GM11168 (cell line): ENCODE results near the gene TOGARAM2.

Source experiments
- in situ Hi-C: fragments of 300-500 bp; cut with MboI; formaldehyde crosslinking; loops from one replicate; pipeline ENCODE4 v1.12.0; 2022; ENCODE audit warnings: low sequenced_read_pairs; ENCODE audit not compliant: unreplicated experiment

The TOGARAM2 gene

GRCh38 chr2:29016504-29016903, 35.4 kb downstream of the TOGARAM2 start:
- in situ Hi-C loops, result no loop called here

DNA sequence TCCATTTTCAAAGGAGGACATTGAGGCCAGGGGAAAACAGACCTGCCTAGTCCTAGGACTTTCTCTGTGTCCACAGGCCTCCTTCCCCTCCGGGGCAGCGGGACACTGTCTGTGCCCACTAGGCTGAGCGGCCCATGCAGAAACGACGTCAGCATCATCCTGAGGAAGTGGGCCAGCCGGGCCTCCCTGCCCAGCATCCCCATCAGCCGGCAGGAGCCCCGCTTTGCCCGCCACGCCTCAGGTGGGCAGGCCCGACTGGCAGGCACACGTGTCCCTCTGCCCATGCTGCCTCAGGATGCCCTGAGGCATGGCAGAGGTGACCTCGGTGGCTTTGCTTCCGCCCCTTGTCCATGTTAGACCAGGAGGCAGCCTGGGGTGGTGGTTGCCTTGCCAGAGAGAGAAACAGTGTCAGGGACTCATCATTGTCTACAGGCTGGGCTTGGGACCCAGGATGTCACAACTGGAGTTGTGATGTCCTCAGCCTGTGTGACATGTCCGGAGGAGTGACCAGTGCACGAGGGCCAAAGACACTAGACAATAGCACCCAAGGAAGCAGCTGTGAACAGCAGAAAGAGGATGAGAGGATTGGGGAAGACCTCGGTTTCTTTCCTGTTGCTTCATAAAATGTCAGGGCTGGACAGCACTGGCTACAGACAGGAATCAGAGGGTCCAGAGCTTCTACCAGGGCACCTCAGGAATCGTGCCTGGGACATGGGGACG, 36.8 kb downstream of the TOGARAM2 start:
- in situ Hi-C loops, result no loop called here

DNA sequence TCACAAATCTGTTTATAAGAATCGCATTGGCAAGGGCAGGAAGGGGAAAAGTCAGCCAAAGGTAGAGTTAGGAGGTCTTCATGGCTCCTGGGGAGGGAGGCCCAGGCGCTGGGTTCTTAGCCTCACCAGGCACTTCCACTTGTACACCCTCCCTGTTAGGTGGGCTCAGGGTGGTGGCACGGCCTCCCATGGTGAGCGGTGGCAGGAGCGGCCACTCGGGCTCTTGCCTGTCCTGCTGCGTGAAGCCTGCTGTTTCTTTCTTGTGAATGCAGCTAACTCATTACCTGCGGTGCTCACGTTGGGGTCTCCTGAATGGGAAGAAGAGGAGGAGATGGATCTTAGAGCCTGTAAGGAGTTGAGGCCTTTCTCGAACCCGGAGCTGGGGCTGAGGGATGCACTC, 40.8 kb downstream of the TOGARAM2 start:
- in situ Hi-C loops, result no loop called here

DNA sequence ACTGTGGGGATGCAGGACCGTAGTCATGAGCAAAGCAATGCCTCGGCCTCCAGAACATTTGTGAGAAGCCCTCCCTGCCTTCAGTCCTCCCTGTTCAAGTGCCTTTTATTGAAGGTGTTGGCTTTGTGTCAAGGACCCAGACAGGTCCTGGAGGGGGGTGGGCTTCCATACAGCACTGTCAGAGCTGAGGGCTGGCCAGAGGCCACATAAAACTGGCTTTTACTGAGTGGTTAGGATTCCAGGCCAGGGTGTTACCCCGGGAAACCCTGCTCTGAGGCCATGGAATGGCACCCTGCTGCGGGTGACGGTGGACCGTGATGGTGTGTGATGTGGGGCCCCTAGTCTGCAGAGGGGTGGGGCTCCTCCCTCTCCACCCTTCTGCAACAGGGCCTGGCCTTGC, 41.6 kb downstream of the TOGARAM2 start:
- in situ Hi-C loops, result no loop called here

DNA sequence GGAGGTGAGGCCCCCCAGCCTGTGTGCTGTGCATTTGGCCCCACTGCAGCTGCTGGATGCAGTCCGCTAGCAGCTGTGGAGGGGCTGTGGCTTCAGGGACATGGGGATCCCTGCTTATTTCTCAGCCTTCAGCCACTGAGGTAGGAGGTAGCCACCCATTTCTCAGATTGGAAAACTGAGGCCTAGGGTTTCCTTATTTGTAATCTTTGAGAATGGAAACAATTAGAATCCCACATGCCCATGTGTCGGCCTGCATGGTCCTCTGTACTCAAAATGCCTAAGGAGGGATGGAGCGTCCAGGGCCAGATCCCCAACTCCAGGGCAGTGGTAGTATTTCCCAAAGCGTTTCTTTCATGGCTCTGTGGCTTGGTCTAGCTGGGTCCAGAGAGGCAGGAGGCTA, 42.1 kb downstream of the TOGARAM2 start:
- in situ Hi-C loops, result no loop called here

GRCh38 chr2:29024882-29025430, 43.9 kb downstream of the TOGARAM2 start:
- in situ Hi-C loops, result no loop called here

DNA sequence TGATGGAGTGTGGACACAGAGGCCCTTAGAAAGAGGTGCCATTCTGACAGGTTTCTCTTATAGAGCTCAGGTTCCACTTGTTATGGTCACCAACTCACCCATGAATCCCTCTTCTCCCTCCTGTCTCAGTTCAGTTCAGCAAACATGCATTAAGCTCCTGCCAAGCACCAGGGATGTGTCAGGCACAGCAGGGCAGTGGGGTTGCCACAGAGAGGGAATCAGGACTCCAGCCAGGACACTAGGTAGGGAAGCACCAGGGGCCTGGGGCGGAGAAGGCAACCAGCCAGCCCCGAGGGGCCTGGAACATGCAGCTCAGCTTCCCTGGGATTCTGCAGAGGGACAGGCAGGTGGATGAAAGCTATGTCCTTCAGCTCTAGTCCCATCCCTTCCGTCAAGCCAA, 44.6 kb downstream of the TOGARAM2 start:
- in situ Hi-C loops, result no loop called here

DNA sequence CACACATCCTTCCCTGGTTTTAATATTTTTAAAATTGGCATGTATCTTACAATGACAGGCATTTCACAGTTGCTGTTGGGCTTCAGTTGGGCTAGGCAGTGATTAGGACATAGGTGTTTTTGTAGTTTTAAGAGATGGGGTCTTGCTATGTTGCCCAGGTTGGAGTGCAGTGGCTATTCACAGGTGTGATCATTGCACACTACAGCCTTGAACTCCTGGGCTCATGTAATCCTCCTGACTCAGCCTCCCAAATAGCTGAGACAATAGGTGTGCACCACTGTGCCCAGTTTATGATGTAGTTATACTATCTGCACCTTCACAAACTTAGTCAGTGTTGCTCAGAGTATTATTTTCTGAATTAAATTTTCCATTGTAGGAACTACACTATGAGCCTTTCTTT, 49.9 kb downstream of the TOGARAM2 start:
- in situ Hi-C loops, result no loop called here

GRCh38 chr2:29032189-29032588, 51.1 kb downstream of the TOGARAM2 start:
- in situ Hi-C loops, result no loop called here

- in situ Hi-C loops, result no loop called here
These were observed 52.1 kb downstream of the TOGARAM2 start for GRCh38 chr2:29033172-29033571.

- in situ Hi-C loops, result no loop called here
These were observed 52.6 kb downstream of the TOGARAM2 start for GRCh38 chr2:29033656-29034055.

DNA sequence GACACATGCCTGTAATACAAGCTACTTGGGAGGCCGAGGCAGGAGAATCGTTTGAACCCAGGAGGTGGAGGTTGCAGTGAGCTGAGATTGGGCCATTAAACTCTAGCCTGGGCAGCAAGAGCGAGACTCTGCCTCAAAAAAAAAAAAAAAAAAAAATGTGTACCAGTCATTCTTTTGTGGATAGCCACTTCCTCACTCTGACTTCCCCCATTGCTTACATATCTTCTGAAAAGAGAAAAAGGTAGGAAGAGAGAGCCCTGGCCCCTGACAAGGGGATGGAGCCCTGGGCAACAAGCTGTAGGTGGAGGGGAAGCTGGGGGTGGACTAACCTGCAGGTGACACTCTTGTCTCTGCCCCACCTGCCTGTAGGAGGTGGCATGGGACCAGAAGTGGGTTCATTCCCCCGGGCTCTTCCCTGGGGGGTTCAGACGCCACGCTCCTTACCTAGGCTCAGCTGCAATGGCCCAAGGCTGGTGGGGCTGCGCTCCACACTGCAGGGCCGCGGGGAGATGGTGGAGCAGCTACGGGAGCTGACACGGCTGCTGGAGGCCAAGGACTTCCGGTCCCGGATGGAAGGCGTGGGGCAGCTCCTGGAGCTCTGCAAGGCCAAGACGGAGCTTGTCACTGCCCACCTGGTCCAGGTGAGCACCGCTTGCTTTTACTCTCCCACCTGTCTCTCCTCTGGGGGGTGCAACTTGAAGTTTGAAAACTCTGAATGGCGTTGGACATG, 54.1 kb downstream of the TOGARAM2 start:
- in situ Hi-C loops, result no loop called here

GRCh38 chr2:29039718-29040480, 58.8 kb downstream of the TOGARAM2 start:
- in situ Hi-C loops, result no loop called here

- in situ Hi-C loops, result no loop called here
These were observed 59.5 kb downstream of the TOGARAM2 start for GRCh38 chr2:29040552-29040951.

- in situ Hi-C loops, result no loop called here
These were observed 60.1 kb downstream of the TOGARAM2 start for GRCh38 chr2:29041161-29041660.

- in situ Hi-C loops, result no loop called here
These were observed 61.5 kb downstream of the TOGARAM2 start for GRCh38 chr2:29042561-29043075.

DNA sequence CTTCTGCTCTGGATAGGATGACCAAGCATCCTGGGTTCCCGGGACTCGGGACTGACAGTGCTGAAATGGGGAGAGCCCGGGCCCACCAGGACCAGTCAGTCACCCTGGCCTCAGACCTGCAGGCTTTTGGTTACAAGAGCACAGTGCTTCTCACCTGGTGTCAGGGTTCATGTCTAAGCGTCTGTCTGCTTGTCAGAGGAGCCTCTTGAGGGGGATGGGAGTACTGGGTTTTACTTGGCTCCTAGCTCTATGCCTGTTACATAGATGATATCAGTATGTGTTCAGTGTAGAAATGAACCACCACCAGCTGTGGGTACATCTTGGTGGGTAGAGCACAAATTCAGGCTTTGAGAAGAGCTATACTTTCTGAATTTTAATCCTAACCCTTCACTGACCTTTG, 63.4 kb downstream of the TOGARAM2 start:
- in situ Hi-C loops, result no loop called here

DNA sequence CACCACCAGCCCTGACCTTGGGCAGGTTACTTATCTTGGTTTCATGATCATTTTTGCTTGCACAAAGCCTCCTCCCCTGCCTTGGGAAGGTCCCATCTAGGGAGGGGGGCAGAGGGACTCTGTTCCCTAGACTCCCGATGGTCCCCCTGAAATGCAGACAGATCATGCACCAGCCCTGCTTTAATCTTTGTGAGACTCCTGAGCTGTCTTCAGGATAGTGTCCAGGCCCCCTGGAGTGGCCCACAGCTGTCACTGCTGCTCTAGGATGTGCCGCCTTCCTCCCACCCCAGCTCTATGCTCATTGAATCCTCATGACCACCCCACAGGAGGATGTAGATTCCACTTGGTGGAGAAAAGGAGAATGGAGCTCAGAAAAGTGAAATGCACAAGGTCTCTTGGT, 65.2 kb downstream of the TOGARAM2 start:
- in situ Hi-C loops, result no loop called here

DNA sequence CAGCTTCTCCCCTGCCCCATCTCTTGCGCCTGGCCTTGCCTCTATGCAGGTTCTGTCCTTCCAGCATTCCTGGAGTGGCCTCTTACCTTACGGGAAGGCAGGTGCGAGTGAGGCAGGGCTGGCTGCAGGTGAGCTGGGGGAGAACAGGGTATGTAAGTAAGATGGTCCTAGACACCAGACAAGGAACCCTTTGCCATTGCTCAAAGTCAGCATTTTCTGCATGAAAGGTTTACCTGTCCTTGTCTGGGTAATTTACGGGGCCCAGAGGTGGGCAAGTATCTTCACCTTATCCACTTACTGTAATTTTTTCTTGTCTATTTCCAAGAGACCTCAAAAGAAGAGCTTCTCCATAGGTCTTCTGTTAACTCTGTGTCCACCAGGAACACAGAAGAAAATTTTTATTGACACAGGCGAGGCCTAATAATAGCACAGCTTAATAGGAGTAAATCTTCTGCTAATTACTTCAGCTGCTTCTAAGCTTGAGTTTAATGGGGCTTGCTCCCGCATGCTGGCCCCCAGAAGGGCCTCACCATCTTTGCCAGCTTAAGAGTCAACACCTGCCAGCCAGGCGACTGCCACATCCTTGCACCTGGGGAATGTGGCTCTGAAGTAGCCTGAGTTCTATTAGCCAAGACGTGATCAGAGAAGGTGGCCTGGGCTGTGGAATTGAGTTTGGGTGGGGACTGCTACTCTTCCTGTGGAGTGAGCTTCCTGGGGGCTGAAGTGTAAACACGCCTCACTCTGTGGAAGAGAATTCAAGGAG, 66.2 kb downstream of the TOGARAM2 start:
- in situ Hi-C loops, result no loop called here

DNA sequence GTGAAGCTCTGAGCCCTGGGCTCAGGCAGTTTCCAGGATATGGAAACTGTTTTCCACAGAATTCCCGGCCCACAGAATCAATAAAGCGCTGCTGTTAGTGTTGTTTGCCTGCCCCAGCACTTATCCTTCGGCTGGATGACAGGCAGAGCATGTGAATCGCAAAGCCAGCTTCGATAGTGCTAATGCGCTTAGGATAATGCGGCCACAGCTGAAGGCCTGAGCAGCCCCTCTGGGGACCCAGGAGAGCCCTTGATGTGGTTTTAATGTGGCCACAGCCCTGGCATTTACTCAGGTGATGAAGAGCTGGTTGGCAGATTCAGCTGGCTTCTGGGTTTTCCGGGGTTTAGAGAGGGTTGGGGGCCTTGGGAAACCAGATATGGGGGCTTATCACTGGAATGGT, 69.5 kb downstream of the TOGARAM2 start:
- in situ Hi-C loops, result no loop called here
